Activated naive CD8-positive, alpha-beta T cell treated with anti-CD3 and anti-CD28 coated beads for 36 hours (primary cell): ENCODE data around the gene ENO1. TPM values are rescaled to one million over a fixed set of nuclear protein-coding genes. Genes with fewer than 3 reads are reported as not detected.

Experiments
- DNase-seq: peaks from one replicate; pipeline ENCODE4 v3.0.0; 2021
- H3K27ac Mint-ChIP-seq: one replicate; pipeline ENCODE4 v1.8.0; 2022; ENCODE audit warnings: mild to moderate bottlenecking, moderate library complexity, mixed read lengths
- H3K27me3 Mint-ChIP-seq: one replicate; pipeline ENCODE4 v1.8.0; 2022; ENCODE audit warnings: mild to moderate bottlenecking, mixed read lengths
- H3K36me3 Mint-ChIP-seq: one replicate; pipeline ENCODE4 v1.8.0; 2021; ENCODE audit warnings: mild to moderate bottlenecking, mixed read lengths
- H3K4me1 Mint-ChIP-seq: one replicate; pipeline ENCODE4 v1.8.0; 2021; ENCODE audit warnings: mixed read lengths
- H3K4me3 Mint-ChIP-seq: one replicate; pipeline ENCODE4 v1.8.0; 2022; ENCODE audit warnings: mild to moderate bottlenecking, moderate library complexity, mixed read lengths
- H3K9me3 Mint-ChIP-seq: one replicate; pipeline ENCODE4 v1.8.0; 2022; ENCODE audit warnings: mixed read lengths
- total RNA-seq, 2 experiments: library from RNA; stranded (reverse); gene quantifications; one replicate each; pipeline ENCODE4 v1.2.3, GENCODE V29; 2021

Gene ENO1
- total RNA-seq, 2 experiments from 2014 or later = 3,744 to 3,761 TPM

GRCh38 chr1:8867878-8868567 is 10.5 kb downstream of the ENO1 start:
- peaks cover 58% of the 10 kb centered on the region for H3K4me1 Mint-ChIP-seq
- H3K27ac Mint-ChIP-seq = peak overlapping the region; percentile 72
- no peaks in the 10 kb centered on the region for H3K9me3 Mint-ChIP-seq
- peaks cover 86% of the 10 kb centered on the region for H3K36me3 Mint-ChIP-seq
- DNase-seq = no peak
- peaks cover 4% of the 10 kb centered on the region for H3K27me3 Mint-ChIP-seq
- H3K4me3 Mint-ChIP-seq = no peak overlapping the region

- H3K4me3 Mint-ChIP-seq = peak overlapping the region; percentile 32
- peaks cover 4% of the 10 kb centered on the region for H3K27me3 Mint-ChIP-seq
- peak overlapping the region; percentile 72 for H3K27ac Mint-ChIP-seq
- H3K4me1 Mint-ChIP-seq = peaks cover 53% of the 10 kb centered on the region
- peaks cover 83% of the 10 kb centered on the region for H3K36me3 Mint-ChIP-seq
- H3K9me3 Mint-ChIP-seq = no peaks in the 10 kb centered on the region
- DNase-seq = peak; percentile 48
Observed at GRCh38 chr1:8866792-8867415, 11.6 kb downstream of the ENO1 start.

GRCh38 chr1:8866173-8866791 is 12.2 kb downstream of the ENO1 start:
- Mint-ChIP-seq H3K4me3 (no peak overlapping the region), H3K9me3 (no peaks in the 10 kb centered on the region), H3K27ac (peak overlapping the region; percentile 72), H3K27me3 (peaks cover 4% of the 10 kb centered on the region), H3K36me3 (peaks cover 78% of the 10 kb centered on the region), H3K4me1 (peaks cover 47% of the 10 kb centered on the region)
- DNase-seq = no peak

- H3K27me3 Mint-ChIP-seq = no peaks in the 10 kb centered on the region
- peaks cover 72% of the 10 kb centered on the region for H3K36me3 Mint-ChIP-seq
Observed at GRCh38 chr1:8864713-8865344, 13.7 kb downstream of the ENO1 start.

GRCh38 chr1:8863794-8864233 is 14.7 kb downstream of the ENO1 start:
- Mint-ChIP-seq H3K4me3 (no peak overlapping the region), H3K36me3 (peaks cover 71% of the 10 kb centered on the region), H3K4me1 (peaks cover 38% of the 10 kb centered on the region), H3K27me3 (no peaks in the 10 kb centered on the region), H3K9me3 (no peaks in the 10 kb centered on the region), H3K27ac (no peak overlapping the region)
- no peak for DNase-seq

More at GRCh38 chr1:8864713-8865344, 13.7 kb downstream of the ENO1 start:
- Mint-ChIP-seq H3K4me1 (peaks cover 40% of the 10 kb centered on the region), H3K27ac (peak overlapping the region; percentile 12), H3K4me3 (no peak overlapping the region), H3K9me3 (no peaks in the 10 kb centered on the region)
- no peak for DNase-seq

- Mint-ChIP-seq H3K27ac (peak overlapping the region; percentile 29), H3K4me1 (peaks cover 44% of the 10 kb centered on the region), H3K9me3 (no peaks in the 10 kb centered on the region), H3K36me3 (peaks cover 70% of the 10 kb centered on the region), H3K27me3 (no peaks in the 10 kb centered on the region), H3K4me3 (no peak overlapping the region)
- no peak for DNase-seq
Observed at GRCh38 chr1:8863138-8863537, 15.3 kb downstream of the ENO1 start.

- Mint-ChIP-seq H3K4me1 (peaks cover 41% of the 10 kb centered on the region), H3K27me3 (no peaks in the 10 kb centered on the region), H3K27ac (peak overlapping the region; percentile 29), H3K9me3 (no peaks in the 10 kb centered on the region), H3K4me3 (no peak overlapping the region), H3K36me3 (peaks cover 64% of the 10 kb centered on the region)
- peak; percentile 52 for DNase-seq
Observed at GRCh38 chr1:8862528-8862927, 16.0 kb downstream of the ENO1 start.

GRCh38 chr1:8860738-8861516 is 17.6 kb downstream of the ENO1 start:
- Mint-ChIP-seq H3K36me3 (peaks cover 54% of the 10 kb centered on the region), H3K27ac (peak overlapping the region; percentile 62), H3K27me3 (no peaks in the 10 kb centered on the region), H3K4me1 (peaks cover 33% of the 10 kb centered on the region), H3K9me3 (no peaks in the 10 kb centered on the region), H3K4me3 (no peak overlapping the region)
- DNase-seq = no peak

GRCh38 chr1:8858888-8859706 is 19.4 kb downstream of the ENO1 start:
- peak; percentile 36 for DNase-seq
- Mint-ChIP-seq H3K36me3 (peaks cover 39% of the 10 kb centered on the region), H3K4me1 (peaks cover 32% of the 10 kb centered on the region), H3K9me3 (no peaks in the 10 kb centered on the region), H3K27ac (peak overlapping the region; percentile 64), H3K27me3 (no peaks in the 10 kb centered on the region), H3K4me3 (no peak overlapping the region)

GRCh38 chr1:8858112-8858668 is 20.3 kb downstream of the ENO1 start:
- Mint-ChIP-seq H3K4me3 (no peak overlapping the region), H3K27ac (peak overlapping the region; percentile 64), H3K4me1 (peaks cover 28% of the 10 kb centered on the region), H3K9me3 (no peaks in the 10 kb centered on the region), H3K27me3 (no peaks in the 10 kb centered on the region), H3K36me3 (peaks cover 34% of the 10 kb centered on the region)
- DNase-seq = no peak

GRCh38 chr1:8856689-8857412 is 21.6 kb downstream of the ENO1 start:
- no peaks in the 10 kb centered on the region for H3K27me3 Mint-ChIP-seq
- no peak for DNase-seq
- H3K27ac Mint-ChIP-seq = no peak overlapping the region

GRCh38 chr1:8854240-8854639 is 24.2 kb downstream of the ENO1 start:
- no peak overlapping the region for H3K27ac Mint-ChIP-seq
- H3K4me1 Mint-ChIP-seq = peaks cover 11% of the 10 kb centered on the region
- no peak for DNase-seq
- peaks cover 8% of the 10 kb centered on the region for H3K36me3 Mint-ChIP-seq
- H3K27me3 Mint-ChIP-seq = no peaks in the 10 kb centered on the region
- H3K9me3 Mint-ChIP-seq = no peaks in the 10 kb centered on the region
- no peak overlapping the region for H3K4me3 Mint-ChIP-seq

More at GRCh38 chr1:8856689-8857412, 21.6 kb downstream of the ENO1 start:
- peaks cover 23% of the 10 kb centered on the region for H3K36me3 Mint-ChIP-seq
- H3K4me3 Mint-ChIP-seq = no peak overlapping the region
- no peaks in the 10 kb centered on the region for H3K9me3 Mint-ChIP-seq
- peaks cover 21% of the 10 kb centered on the region for H3K4me1 Mint-ChIP-seq

GRCh38 chr1:8851060-8851459 is 27.4 kb downstream of the ENO1 start:
- DNase-seq = no peak

More at GRCh38 chr1:8851060-8851459, 27.4 kb downstream of the ENO1 start:
- Mint-ChIP-seq H3K36me3 (peaks cover 1% of the 10 kb centered on the region), H3K27me3 (no peaks in the 10 kb centered on the region), H3K4me3 (no peak overlapping the region), H3K9me3 (no peaks in the 10 kb centered on the region), H3K27ac (no peak overlapping the region), H3K4me1 (peaks cover 6% of the 10 kb centered on the region)
